ENCODE results near the gene PHF2.

The PHF2 gene

DNA sequence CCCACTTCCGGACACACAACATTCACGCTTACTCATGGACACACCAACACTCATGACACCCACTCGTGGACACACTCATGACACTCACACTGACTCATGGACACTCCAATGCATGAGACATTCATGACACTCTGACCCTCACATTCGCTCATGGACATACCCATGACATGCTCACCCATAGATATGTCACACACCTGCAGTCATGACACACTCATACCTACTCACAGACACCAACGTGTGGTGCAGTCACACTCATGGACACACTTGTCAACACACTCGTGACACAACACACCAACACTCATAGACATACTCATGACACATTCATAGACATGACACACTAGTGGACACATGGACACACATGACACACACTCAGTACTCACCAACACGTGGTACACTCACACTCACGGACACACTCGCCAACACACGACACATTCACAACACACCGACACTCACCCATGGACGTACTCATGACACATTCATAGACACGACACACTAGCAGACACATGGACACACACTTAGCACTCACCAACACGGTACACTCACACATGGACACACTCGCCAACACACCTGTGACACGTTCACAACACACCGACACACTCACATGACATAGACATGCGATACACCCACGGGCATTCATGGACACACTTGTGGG, 73.4 kb downstream of the PHF2 start:
- in situ Hi-C loops (cut with MboI; ENCODE audit: low sequenced_read_pairs): no loop called here

DNA sequence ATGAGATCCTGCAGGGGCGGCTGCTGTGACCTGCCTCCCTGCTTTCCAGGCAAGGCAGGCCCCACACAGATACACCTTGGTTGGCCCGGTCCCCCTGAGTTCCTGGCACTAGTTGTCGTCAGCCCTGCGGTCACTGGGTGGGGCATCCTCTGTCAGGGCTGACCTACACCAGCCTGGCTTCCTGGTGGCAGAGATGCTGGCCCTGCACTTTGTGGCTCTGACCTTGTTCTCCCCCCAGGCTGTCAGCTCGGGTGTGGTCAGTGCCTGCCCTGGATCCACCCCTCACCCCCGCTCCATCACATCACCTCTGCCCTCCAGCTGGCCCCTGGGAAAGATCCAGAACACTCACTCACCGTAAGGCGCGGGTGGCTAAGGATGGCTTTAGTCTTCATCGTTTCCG, 74.1 kb downstream of the PHF2 start:
- in situ Hi-C loops (cut with MboI; ENCODE audit: low sequenced_read_pairs): no loop called here

DNA sequence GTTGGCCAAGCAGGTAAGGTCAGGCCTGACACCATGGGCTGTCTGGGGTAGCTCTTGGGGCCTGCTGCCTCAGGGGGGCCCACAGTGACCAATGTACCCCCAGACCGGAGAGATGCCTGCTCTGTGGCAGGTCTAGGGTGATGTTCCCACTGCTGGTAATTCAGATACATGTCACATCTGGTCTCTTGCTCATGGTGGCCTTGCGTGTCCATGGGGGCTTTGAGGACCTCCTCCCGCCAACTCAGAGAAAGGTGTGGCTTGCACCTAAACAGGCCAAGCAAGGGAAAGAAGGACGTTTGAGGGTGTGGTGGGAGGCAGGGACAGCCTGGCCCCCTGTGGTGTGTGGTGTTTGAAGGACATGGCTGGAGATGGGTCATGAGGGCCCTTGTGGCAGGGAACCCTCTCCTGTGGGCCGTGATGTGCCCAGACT, 75.2 kb downstream of the PHF2 start:
- in situ Hi-C loops (cut with MboI; ENCODE audit: low sequenced_read_pairs): no loop called here

GRCh38 chr9:93652604-93653592, 76.5 kb downstream of the PHF2 start:
- in situ Hi-C loops (cut with MboI; ENCODE audit: low sequenced_read_pairs): no loop called here

DNA sequence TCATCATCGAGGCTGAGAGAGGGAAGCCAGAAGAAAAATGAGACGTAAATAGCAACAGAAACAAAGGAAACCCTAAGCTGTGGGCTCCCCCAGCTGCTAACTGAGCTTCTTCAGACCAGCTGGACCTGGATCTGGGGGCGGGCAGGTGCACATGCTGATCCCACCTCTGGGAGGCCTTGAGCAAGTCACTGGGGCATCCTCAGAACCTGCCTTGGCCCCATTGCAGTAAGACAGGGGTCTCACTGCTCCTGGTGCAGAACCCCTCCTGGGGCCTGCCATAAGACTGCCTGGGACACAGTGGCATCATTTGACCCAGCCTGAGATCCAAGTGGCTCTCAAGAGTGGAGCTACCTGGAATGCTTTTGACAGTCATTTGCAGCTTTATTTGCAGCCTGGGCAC, 77.4 kb downstream of the PHF2 start:
- in situ Hi-C loops (cut with MboI; ENCODE audit: low sequenced_read_pairs): no loop called here

- in situ Hi-C loops (cut with MboI; ENCODE audit: low sequenced_read_pairs): no loop called here
Observed at GRCh38 chr9:93654351-93654961, 78.1 kb downstream of the PHF2 start.

GRCh38 chr9:93655621-93656425, 79.4 kb downstream of the PHF2 start:
- in situ Hi-C loops (cut with MboI; ENCODE audit: low sequenced_read_pairs): no loop called here

GRCh38 chr9:93656426-93657239, 80.2 kb downstream of the PHF2 start:
- in situ Hi-C loops (cut with MboI; ENCODE audit: low sequenced_read_pairs): no loop called here

- in situ Hi-C loops (cut with MboI; ENCODE audit: low sequenced_read_pairs): no loop called here
Observed at GRCh38 chr9:93657331-93658111, 81.1 kb downstream of the PHF2 start.

- in situ Hi-C loops (cut with MboI; ENCODE audit: low sequenced_read_pairs): no loop called here
Observed at GRCh38 chr9:93658184-93658925, 82.0 kb downstream of the PHF2 start.

DNA sequence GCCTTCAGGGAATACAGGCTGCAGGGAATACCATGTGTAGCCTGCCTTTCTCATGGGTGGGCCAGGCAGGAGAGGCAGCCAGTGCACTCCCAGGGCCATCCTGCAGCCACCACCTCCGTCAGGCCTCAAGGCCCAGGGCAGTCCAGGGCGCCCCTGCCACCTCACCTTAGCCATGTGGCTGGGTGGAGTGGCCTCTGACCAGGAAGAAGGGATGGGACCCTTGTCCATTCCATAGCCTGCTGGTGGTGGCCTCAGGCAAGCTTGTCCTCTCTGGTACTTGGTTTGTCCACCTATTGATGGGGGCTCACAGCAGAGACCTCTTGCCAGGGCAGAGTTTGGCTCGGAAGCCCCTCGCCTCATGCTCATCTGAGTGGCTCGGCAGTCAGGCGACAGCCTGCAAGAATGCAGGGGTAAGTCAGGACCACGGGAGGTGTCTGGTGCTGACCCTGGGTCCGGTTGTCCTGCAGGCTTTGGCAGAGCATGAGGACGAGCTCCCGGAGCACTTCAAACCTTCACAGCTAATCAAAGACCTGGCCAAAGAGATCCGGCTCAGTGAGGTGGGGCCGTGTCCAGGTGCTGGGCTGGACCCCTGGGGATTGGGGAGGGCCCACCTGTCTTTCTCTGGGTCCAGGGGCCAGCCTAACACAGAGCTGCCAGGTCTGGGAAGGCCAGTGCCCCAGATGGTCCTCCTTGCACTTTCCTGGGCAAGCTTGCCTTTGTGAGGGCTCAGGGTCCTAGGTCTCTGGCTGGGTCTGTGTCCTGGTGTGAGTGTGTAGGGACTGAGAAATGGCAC, 82.9 kb downstream of the PHF2 start:
- in situ Hi-C loops (cut with MboI; ENCODE audit: low sequenced_read_pairs): no loop called here

DNA sequence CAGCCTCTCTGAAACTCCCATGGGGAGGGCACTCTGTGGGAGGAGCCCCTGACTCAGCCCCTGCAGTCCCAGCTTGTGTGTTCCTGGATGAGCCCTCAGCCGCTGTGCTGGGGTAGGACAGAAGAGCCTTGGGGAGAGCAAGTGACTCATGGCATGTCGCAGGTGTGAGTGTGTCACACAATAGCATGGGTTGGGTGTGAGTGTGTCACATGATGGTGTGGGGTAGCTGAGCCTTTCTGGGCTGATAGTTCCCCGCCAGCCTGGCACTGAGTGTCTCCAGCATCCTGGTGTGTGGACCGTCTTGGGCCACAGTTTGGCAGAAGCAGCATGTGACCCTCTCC, 83.4 kb downstream of the PHF2 start:
- in situ Hi-C loops (cut with MboI; ENCODE audit: low sequenced_read_pairs): no loop called here

- in situ Hi-C loops (cut with MboI; ENCODE audit: low sequenced_read_pairs): no loop called here
Observed at GRCh38 chr9:93660352-93661046, 84.1 kb downstream of the PHF2 start.

- in situ Hi-C loops (cut with MboI; ENCODE audit: low sequenced_read_pairs): no loop called here
Observed at GRCh38 chr9:93661591-93661990, 85.2 kb downstream of the PHF2 start.

DNA sequence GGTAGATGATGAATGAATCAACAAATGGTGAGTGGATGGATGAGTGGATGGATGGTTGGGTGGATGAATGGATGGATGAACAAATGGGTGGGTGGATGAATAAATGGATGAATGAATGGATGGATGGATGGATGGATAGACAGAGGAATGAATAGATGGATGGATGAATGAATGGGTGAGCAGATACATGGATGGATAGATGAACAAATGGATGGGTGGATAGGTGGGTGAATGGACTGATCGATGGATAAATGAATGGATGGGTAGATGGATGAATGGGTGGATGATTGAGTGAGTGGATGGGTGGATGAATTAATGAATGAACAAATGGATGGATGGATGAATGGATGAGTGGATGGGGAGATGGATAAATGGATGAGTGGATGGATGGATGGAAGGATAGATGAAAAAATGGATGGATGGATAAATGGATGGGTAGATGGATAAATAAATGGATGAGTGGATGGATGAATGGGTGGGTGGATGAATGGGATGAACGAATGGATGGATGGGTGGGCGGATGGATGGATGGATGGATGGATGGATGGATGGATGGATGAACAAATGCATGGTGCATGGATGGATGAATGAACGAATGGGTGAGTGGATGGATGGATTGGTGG, 85.7 kb downstream of the PHF2 start:
- in situ Hi-C loops (cut with MboI; ENCODE audit: low sequenced_read_pairs): no loop called here

- in situ Hi-C loops (cut with MboI; ENCODE audit: low sequenced_read_pairs): no loop called here
Observed at GRCh38 chr9:93662952-93663572, 86.7 kb downstream of the PHF2 start.

Data from HL-60/S4 treated with retinoic acid at 250 ng/mL for 4 days and 3 days (cell line).